Epithelial cell of esophagus (primary cell): ENCODE data around the gene ZNF236.
A peak's percentile ranks its signal among the peaks of the same experiment; 100 is the strongest.
"Not testable (repeated sequence)": the region's sequence is repeated elsewhere in the genome, so short reads cannot be mapped to it uniquely, and the experiment has no call there.

Experiments used
- DNase-seq: peaks from one replicate; pipeline ENCODE4 v3.0.0; 2010; ENCODE audit warnings: low read depth
- H3K4me3 ChIP-seq: 2 replicates; pipeline ENCODE4 v1.5.1; 2011; ENCODE audit warnings: mild to moderate bottlenecking, low read length, control low read depth
- TF ChIP-seq, protein P1 (sequence below): IDR thresholded peaks from 2 replicates; pipeline ENCODE4 v1.5.1; 2011; ENCODE audit warnings: low read depth, mild to moderate bottlenecking, low read length, control low read depth, inconsistent platforms; ENCODE audit not compliant: insufficient read depth; ENCODE audit errors: missing control alignments

The ZNF236 gene

DNA sequence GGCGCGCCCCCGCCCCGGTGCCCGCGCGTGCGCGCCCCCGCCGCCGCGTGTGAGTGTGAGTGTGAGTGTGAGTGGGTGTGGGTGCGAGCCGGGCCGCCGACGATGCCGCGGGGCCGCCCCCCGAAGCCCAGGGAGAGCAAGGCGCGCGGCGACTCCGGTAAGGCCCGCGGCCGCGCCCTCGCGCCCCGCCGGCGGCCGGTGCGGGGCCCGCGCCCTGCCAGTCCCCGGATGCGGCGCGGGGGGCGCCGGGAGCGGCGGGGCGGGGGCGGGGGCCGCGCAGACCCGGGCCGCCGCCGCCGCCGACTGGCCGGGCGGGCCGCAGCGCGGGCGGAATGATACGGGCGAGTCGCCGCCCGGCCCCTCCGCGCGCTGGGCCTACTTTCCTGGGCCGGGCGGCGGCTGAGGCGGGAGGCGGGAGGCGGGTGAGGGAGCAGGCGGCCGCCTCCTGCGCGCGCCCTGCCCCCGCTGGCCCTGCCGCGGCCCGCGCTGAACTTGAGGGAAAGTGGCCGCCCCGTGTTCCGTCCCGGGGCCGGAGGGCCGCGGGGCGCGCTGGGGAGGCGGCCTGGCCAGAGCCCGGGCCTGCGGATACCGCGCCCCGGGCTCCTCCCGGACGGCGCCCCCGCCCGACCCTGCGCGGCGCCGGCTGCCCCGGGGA, at the start of gene ZNF236:
Gene ZNF236 (plus strand): TSS at position 52 of the 655 bp plus-strand sequence. CDS start 51 bp downstream, at position 103.
- TF ChIP-seq, protein P1, sequence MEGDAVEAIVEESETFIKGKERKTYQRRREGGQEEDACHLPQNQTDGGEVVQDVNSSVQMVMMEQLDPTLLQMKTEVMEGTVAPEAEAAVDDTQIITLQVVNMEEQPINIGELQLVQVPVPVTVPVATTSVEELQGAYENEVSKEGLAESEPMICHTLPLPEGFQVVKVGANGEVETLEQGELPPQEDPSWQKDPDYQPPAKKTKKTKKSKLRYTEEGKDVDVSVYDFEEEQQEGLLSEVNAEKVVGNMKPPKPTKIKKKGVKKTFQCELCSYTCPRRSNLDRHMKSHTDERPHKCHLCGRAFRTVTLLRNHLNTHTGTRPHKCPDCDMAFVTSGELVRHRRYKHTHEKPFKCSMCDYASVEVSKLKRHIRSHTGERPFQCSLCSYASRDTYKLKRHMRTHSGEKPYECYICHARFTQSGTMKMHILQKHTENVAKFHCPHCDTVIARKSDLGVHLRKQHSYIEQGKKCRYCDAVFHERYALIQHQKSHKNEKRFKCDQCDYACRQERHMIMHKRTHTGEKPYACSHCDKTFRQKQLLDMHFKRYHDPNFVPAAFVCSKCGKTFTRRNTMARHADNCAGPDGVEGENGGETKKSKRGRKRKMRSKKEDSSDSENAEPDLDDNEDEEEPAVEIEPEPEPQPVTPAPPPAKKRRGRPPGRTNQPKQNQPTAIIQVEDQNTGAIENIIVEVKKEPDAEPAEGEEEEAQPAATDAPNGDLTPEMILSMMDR = no peak
- DNase-seq = peak; percentile 84
- peak within 1 kb of the TSS; percentile 80 for H3K4me3 ChIP-seq

GRCh38 chr18:76772665-76773064, 49.7 kb upstream of the ZNF236 start:
- no peak overlapping the region for H3K4me3 ChIP-seq
- DNase-seq = no peak
- TF ChIP-seq, protein P1 = no peak

DNA sequence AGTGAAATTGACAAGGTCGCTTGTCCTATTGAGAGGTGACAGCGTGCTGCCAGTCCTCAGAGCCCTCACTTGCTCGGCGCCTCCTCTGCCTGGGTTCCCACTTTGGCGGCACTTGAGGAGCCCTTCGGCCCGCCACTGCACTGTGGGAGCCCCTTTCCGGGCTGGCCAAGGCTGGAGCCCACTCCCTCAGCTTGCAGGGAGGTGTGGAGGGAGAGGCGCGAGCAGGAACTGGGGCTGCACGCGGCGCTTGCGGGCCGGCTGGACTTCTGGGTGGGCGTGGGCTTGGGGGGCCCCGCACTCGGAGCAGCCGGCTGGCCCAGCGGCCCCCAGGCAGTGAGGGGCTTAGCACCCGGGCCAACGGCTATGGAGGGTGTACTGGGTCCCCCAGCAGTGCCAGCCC, 45.3 kb upstream of the ZNF236 start:
- not testable (repeated sequence) for H3K4me3 ChIP-seq, DNase-seq

GRCh38 chr18:76783786-76784484, 38.4 kb upstream of the ZNF236 start:
- DNase-seq = no peak
- TF ChIP-seq, protein P1 = no peak
- no peak overlapping the region for H3K4me3 ChIP-seq

DNA sequence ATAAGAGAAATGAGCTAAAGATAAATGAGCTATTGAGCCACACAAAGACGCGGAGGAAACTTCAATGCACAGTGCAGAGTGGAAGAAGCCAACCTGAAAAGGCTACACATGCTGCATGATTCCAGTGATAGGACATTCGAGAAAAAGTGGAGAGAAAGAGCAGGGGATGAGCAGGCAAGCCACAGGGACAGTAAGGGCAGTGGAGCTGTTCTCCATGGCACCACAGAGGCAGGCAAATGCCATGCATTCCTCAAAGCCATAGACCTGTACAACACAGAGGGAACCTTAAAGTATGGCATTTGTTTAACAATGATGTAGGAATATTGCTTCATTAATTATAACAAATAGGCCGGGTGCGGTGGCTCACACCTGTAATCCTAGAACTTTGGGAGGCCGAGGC, 36.5 kb upstream of the ZNF236 start:
- TF ChIP-seq, protein P1 = no peak
- no peak overlapping the region for H3K4me3 ChIP-seq
- DNase-seq = no peak

DNA sequence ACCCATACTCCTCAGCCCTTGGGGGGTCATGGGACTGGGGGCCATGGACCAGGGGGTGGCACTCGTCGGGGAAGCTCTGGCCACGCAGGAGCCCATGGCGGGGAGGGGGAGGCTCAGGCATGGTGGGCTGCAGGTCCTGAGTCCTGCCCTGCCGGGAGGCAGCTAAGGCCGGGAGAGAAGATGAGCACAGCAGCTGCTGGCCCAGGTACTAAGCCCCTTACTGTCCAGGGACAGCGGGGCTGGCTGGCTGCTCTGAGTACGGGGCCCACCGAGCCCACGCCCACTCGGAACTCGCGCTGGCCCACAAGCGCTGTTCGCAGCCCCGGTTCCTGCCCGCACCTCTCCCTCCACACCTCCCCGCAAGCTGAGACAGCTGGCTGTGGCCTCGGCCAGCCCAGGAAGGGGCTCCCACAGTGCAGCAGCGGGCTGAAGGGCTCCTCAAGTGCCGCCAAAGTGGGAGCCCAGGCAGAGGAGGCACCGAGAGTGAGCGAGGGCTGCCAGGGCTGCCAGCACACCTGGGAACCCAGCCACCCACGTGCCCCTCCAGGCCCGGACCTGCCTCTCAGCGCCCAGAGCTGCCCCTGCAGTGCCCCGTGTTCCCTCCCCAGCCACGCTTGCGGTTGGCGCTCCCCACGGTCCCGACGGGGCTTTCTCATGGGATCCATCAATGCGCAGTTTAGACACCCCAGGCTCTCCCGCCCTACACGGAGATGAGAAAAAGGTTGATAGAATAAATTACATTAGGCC, 33.6 kb upstream of the ZNF236 start:
- no peak for DNase-seq
- TF ChIP-seq, protein P1 = no peak
- H3K4me3 ChIP-seq = no peak overlapping the region

GRCh38 chr18:76791106-76791505, 31.3 kb upstream of the ZNF236 start:
- DNase-seq = no peak
- TF ChIP-seq, protein P1 = no peak
- no peak overlapping the region for H3K4me3 ChIP-seq
